ENCODE results near the gene SIX1.

The SIX1 gene

DNA sequence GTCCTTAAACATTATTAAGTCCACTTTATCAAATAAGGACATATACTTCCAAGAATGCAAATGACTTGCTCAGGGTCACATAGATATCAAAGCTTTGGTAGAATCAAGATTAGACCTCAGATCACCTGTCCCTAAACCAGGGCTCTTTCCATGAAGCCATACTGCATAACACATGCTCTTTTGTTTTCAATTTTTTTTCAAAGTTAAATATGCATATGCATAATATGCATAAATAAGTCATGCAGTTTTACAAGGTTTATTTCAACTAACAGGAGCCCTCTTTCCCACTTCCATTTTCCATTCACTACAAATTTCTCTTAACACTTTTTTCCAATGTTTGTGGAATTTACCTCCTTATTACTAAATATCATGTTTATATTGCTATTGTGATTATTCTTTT lies 53.1 kb downstream of the SIX1 start:
- Histone ChIP-seq H3K27ac (no peak overlapping the region), H3K36me3 (ENCODE audit: insufficient read depth, low read length) (no peaks in the 10 kb centered on the region), H3K4me3 (no peak overlapping the region), H3K9ac (ENCODE audit: insufficient read length) (no peak overlapping the region), H3K9me3 (ENCODE audit: low read depth, low read length) (no peaks in the 10 kb centered on the region)
- DNase-seq (ENCODE audit: low read depth, low spot score): no peak
- TF ChIP-seq FOXP2 (optimal IDR thresholded peaks at IDR 0.05; ENCODE audit: control extremely low read depth, extremely low read length, insufficient read depth): no peak
- TF ChIP-seq POLR2AphosphoS5 (IDR thresholded peaks at IDR 0.05; ENCODE audit: borderline replicate concordance, low read depth, low read length): no peak
- TF ChIP-seq EZH2 (IDR thresholded peaks at IDR 0.05): no peak

GRCh38 chr14:60594062-60594461 lies 55.2 kb downstream of the SIX1 start:
- H3K4me3 ChIP-seq: 0 out of 2 replicates have a peak overlapping the region, but pooled peaks have one; percentile 8
- no peak for TF ChIP-seq POLR2AphosphoS5 (IDR thresholded peaks at IDR 0.05; ENCODE audit: borderline replicate concordance, low read depth, low read length)
- H3K9ac ChIP-seq (ENCODE audit: insufficient read length): no peak overlapping the region
- H3K9me3 ChIP-seq (ENCODE audit: low read depth, low read length): no peaks in the 10 kb centered on the region
- H3K36me3 ChIP-seq (ENCODE audit: insufficient read depth, low read length): no peaks in the 10 kb centered on the region
- no peak for DNase-seq (ENCODE audit: low read depth, low spot score)
- H3K27ac ChIP-seq: peak overlapping the region; percentile 38; the same call in 1 of the 2 replicates
